K562 (cell line): ENCODE results near the gene RPTOR. TPM values are rescaled to one million over a fixed set of nuclear protein-coding genes. Genes with fewer than 3 reads are reported as not detected.
A peak's percentile ranks its signal among the peaks of the same experiment; 100 is the strongest.

Experiments used
- ATAC-seq: fragments of 200-7000 bp; cut with Tn5 transposase; 3 replicates; pipeline ENCODE4 v1.9.1; 2020; ENCODE audit warnings: moderate library complexity
- BruUV-seq: library from RNA; stranded (reverse); fragments of 400-500 nt; replicated peaks from 2 replicates; lab custom pipeline; 2021; lab: Mats Ljungman, UMichigan
- CTCF ChIA-PET: fragments of 300-600 bp; formaldehyde crosslinking; extraction: SDS; loops from one replicate; lab custom pipeline; 2021; ENCODE audit warnings: low intra/inter-chr PET ratio; lab: Yijun Ruan, JAX
- POLR2A ChIA-PET: fragments of 300-600, 350-650 bp; sonication (Branson Sonifier 250); formaldehyde crosslinking; extraction: SDS; loops from one replicate; lab custom pipeline; 2021; ENCODE audit warnings: antibody characterized with exemption, inconsistent platforms; lab: Yijun Ruan, JAX
- DNase-seq, 4 experiments: peaks; one replicate each; pipeline versions ENCODE4 v3.0.0 to v3.0.0-alpha.2; 2011 to 2018; ENCODE audit warnings: low spot score in 3 of 4, mixed read lengths in 3 of 4; ENCODE audit errors: extremely low read depth in 1 of 4
- FAIRE-seq: peaks from 2 replicates; lab custom pipeline; 2011; peaks lifted over from hg19 to GRCh38; lab: Jason Lieb, UNC
- H2AFZ ChIP-seq: 2 replicates; pipeline ENCODE4 v1.6.0; 2011; ENCODE audit warnings: low read depth, low read length, control low read depth, inconsistent platforms
- H3K27ac ChIP-seq: fragments of 200-600 bp; 3 replicates; pipeline ENCODE4 v1.8.0; 2011; ENCODE audit warnings: low read depth, mild to moderate bottlenecking, control low read depth, inconsistent platforms, low read length, moderate library complexity, mixed read lengths; ENCODE audit errors: extremely low read depth
- H3K27me3 ChIP-seq, 2 experiments: fragments of 300-600 bp in 1 of 2; 2 replicates in 1 of 2; 3 replicates in 1 of 2; pipeline versions ENCODE4 v1.6.0 to v1.8.0; 2011; ENCODE audit warnings: inconsistent platforms in 2 of 2, low read length in 2 of 2, mild to moderate bottlenecking in 1 of 2, mixed read lengths in 1 of 2, moderate library complexity in 1 of 2; ENCODE audit not compliant: control insufficient read depth in 2 of 2, insufficient read depth in 2 of 2
- H3K36me3 ChIP-seq: fragments of 300-600 bp; 3 replicates; pipeline ENCODE4 v1.8.0; 2011; ENCODE audit warnings: mild to moderate bottlenecking, low read length, inconsistent platforms; ENCODE audit not compliant: control insufficient read depth, insufficient read depth
- H3K4me1 ChIP-seq, 2 experiments: fragments of 200-600 bp in 1 of 2; replicated peaks in 1 of 2; 2 replicates in 1 of 2; 3 replicates in 1 of 2; pipeline versions ENCODE4 v1.5.1 to v1.8.0; 2011; ENCODE audit warnings: inconsistent platforms in 2 of 2, low read length in 2 of 2, mild to moderate bottlenecking in 1 of 2, mixed read lengths in 1 of 2, moderate library complexity in 1 of 2; ENCODE audit not compliant: control insufficient read depth in 2 of 2, insufficient read depth in 2 of 2
- H3K4me2 ChIP-seq: 2 replicates; pipeline ENCODE4 v1.6.1; 2011; ENCODE audit warnings: low read length, control low read depth, inconsistent platforms, mixed read lengths; ENCODE audit not compliant: insufficient read depth
- H3K4me3 ChIP-seq: fragments of 200-600 bp; sonication (generic), shearing (Covaris generic); 2 replicates; pipeline ENCODE4 v1.5.1; 2016; ENCODE audit warnings: control low read depth, inconsistent platforms
- H3K79me2 ChIP-seq: fragments of 200-600 bp; 3 replicates; pipeline ENCODE4 v1.8.0; 2011; ENCODE audit warnings: low read length, inconsistent platforms; ENCODE audit not compliant: control insufficient read depth, insufficient read depth
- H3K9ac ChIP-seq, 2 experiments: 2 replicates each; pipeline versions ENCODE4 v1.6.0 to v1.6.1; 2011; ENCODE audit warnings: low read depth in 2 of 2, low read length in 2 of 2, control low read depth in 1 of 2, inconsistent platforms in 1 of 2, mild to moderate bottlenecking in 1 of 2, mixed read lengths in 1 of 2; ENCODE audit not compliant: insufficient read depth in 1 of 2
- H3K9me1 ChIP-seq: one replicate; pipeline ENCODE4 v1.6.0; 2011; ENCODE audit warnings: inconsistent platforms, mild to moderate bottlenecking, low read length, moderate library complexity; ENCODE audit not compliant: control insufficient read depth, insufficient read depth
- H3K9me3 ChIP-seq: replicated peaks from 2 replicates; pipeline ENCODE4 v1.5.1; 2011; ENCODE audit warnings: low read depth, low read length, inconsistent platforms; ENCODE audit not compliant: control insufficient read depth, insufficient read depth
- H4K20me1 ChIP-seq: replicated peaks from 2 replicates; pipeline ENCODE4 v1.6.1; 2011; ENCODE audit warnings: low read length, inconsistent platforms, mixed read lengths; ENCODE audit not compliant: control insufficient read depth, insufficient read depth
- EHMT2 ChIP-seq: fragments of 450-650 bp; IDR thresholded peaks from 2 replicates; pipeline ENCODE4 v1.6.1; 2018; ENCODE audit warnings: antibody characterized with exemption
- NR4A1 ChIP-seq, 2 experiments: fragments of 250-450 bp in 1 of 2; fragments of 450-650 bp in 1 of 2; sonication (Bioruptor Pico) in 1 of 2; IDR thresholded peaks; 2 replicates each; pipeline versions ENCODE4 v1.4.0 to v1.6.1; 2016 to 2020; ENCODE audit warnings: mild to moderate bottlenecking in 2 of 2, missing compliant biosample characterization in 1 of 2, missing genetic modification characterization in 1 of 2, moderate library complexity in 1 of 2
- POLR3A ChIP-seq: IDR thresholded peaks from 2 replicates; pipeline ENCODE4 v1.6.1; 2011; ENCODE audit warnings: borderline replicate concordance, mild to moderate bottlenecking, moderate library complexity; ENCODE audit not compliant: insufficient read length, insufficient read depth; ENCODE audit errors: extremely low read depth
- ZBTB33 ChIP-seq: sonication (generic); formaldehyde crosslinking; IDR thresholded peaks from 2 replicates; pipeline ENCODE4 v1.8.1; 2023; ENCODE audit warnings: mild to moderate bottlenecking, missing genetic modification reagents
- ZNF644 ChIP-seq: fragments of 200-800 bp; sonication (Bioruptor generic); IDR thresholded peaks from 2 replicates; pipeline ENCODE4 v1.6.1; 2016; ENCODE audit warnings: low read depth, missing genetic modification characterization, missing compliant biosample characterization
- WGBS: fragments of 100-300 bp; shearing (Covaris generic); methylation state at CpG from one replicate; pipeline ENCODE4 v1.1.6; 2016; ENCODE audit warnings: low coverage, mixed read lengths; ENCODE audit not compliant: insufficient coverage; ENCODE audit errors: missing lambda C conversion rate; 5-methylcytosine and 5-hydroxymethylcytosine counted together
- in situ Hi-C: fragments of 300-500 bp; cut with MboI; formaldehyde crosslinking; loops from 4 replicates; pipeline ENCODE4 v1.15.0; 2018; ENCODE audit warnings: inconsistent platforms, mixed read lengths
- intact Hi-C: fragments of 100-400 bp; cut with micrococcal nuclease; formaldehyde crosslinking; loops from 2 replicates; pipeline ENCODE4 v1.14.2; 2022
- polyA plus RNA-seq, 8 experiments: library from polyadenylated mRNA; depleted of rRNA in 4 of 8; stranded (reverse) in 5 of 8; unstranded in 3 of 8; fragments of >200 nt; fragmentation: Nextera tagmentation in 2 of 8; fragmentation: Illumina TruSeq in 1 of 8; extraction: Ambion mirVana in 2 of 8; extraction: Trizol in 1 of 8; gene quantifications; 2 replicates each; pipeline versions ENCODE4 v1.2.1 to v1.2.3, GENCODE V29; 2011 to 2014; ENCODE audit warnings: inconsistent platforms in 1 of 8, missing spikeins in 1 of 8
- total RNA-seq, 7 experiments: library from RNA; depleted of rRNA in 6 of 7; stranded (reverse); fragments of >200 nt in 6 of 7; fragmentation: Illumina TruSeq in 2 of 7; extraction: Trizol in 2 of 7; gene quantifications; 2 replicates each; pipeline versions ENCODE4 v1.2.1 to v1.2.3, GENCODE V29; 2011 to 2021; ENCODE audit warnings: low replicate concordance in 1 of 7

The RPTOR gene
- total and polyA plus RNA-seq, 9 of the 15 experiments (the other 6 are each of a cell fraction or from before 2014, with no cell fraction given), result 0.24 to 54.1 (median 10.2) TPM

- no peak for TF ChIP-seq ZNF644 (tag)
- TF ChIP-seq POLR3A, result no peak
- TF ChIP-seq EHMT2, result no peak
Observed at GRCh38 chr17:80836658-80836965, 292.0 kb downstream of the RPTOR start (continued).

GRCh38 chr17:80836971-80837481 lies 292.4 kb downstream of the RPTOR start:
- Histone ChIP-seq H3K79me2 (no peaks in the 10 kb centered on the region), H3K4me3 (no peak overlapping the region), H3K27me3 (no peaks in the 10 kb centered on the region), H3K36me3 (peaks cover 24% of the 10 kb centered on the region), H3K9me3 (no peaks in the 10 kb centered on the region), H3K4me2 (no peak overlapping the region), H3K9ac (no peak overlapping the region; a peak in 1 of 4 replicates), H2AFZ (no peak overlapping the region), H3K27ac (no peak overlapping the region), H3K9me1 (no peaks in the 10 kb centered on the region), H3K4me1 (peaks cover 13 to 30% of the 10 kb centered on the region in 2 experiments), H4K20me1 (no peaks in the 10 kb centered on the region; the same call in 1 of the 2 replicates)
- no peak for TF ChIP-seq NR4A1 (CRISPR knock-in tag; IDR thresholded peaks at IDR 0.05)
- TF ChIP-seq NR4A1 (tag; IDR thresholded peaks at IDR 0.05), result no peak
- peak; percentile 24; the same call in 1 of the 2 replicates for TF ChIP-seq ZBTB33 (CRISPR knock-in tag)
- in situ Hi-C loops, result no loop called here
- FAIRE-seq (no peak), ATAC-seq (no peak), DNase-seq (no peak)
- BruUV-seq, result no TSS peak
- POLR2A ChIA-PET, result no interaction called here
- intact Hi-C loops, result no loop called here
- 92% methylated on average over 15 of the region's 16 CpGs for WGBS
- CTCF ChIA-PET, result no interaction called here
